ENCODE measurements around the gene ADARB2. TPM values are rescaled to one million over a fixed set of nuclear protein-coding genes. Genes with fewer than 3 reads are reported as not detected.

ADARB2 gene
- total and polyA plus RNA-seq, 7 donors, result 0.05 to 0.39 (median 0.15) TPM; not detected in 2

DNA sequence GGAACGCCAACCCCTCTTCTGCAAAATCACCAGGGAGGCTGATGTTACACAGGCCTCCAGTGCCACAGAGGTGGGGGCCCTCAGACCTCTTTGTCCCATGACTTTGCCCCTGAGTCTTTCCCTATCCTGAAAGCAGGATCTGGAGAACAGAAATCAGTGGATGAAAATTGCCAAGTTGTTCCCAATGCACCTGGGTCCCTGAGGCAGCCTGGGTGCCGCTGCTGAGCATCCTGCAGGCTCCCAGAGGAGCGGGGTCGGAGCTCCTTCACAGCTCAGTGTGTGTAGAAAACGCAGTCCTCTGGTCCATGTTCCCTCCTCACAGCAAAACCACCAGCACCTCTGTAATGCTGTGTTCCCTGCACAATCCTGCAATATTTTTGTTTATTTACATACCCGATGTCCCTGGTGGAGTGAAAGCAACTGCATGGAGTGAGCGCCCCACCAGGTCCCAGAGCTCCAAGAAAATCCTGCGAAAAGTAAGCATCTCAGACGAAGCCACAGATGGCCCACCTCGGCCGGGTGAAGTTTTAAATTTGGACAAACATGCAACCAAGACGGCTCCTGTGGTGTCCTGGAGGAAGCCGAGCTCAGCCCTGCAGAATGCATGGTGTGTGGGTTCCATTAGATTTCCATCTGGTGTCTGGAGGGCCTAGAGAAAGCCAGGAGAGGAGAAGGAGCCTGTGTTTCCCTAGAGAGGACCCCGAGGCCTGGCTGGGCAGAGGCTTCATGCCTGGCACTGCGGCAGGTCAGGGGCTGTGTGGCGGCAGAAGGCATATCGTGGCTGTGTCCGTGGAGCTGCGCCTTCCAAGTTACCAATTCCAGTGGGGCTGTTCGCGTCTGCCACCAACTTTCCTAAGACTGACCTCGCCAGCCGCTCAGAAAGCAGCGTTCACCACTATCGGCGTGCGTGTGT is 445.9 kb downstream of the ADARB2 start:
- ATAC-seq (no peak), DNase-seq (no peak)
- no peak overlapping the region for H3K4me3 ChIP-seq
- TF ChIP-seq, protein P1, sequence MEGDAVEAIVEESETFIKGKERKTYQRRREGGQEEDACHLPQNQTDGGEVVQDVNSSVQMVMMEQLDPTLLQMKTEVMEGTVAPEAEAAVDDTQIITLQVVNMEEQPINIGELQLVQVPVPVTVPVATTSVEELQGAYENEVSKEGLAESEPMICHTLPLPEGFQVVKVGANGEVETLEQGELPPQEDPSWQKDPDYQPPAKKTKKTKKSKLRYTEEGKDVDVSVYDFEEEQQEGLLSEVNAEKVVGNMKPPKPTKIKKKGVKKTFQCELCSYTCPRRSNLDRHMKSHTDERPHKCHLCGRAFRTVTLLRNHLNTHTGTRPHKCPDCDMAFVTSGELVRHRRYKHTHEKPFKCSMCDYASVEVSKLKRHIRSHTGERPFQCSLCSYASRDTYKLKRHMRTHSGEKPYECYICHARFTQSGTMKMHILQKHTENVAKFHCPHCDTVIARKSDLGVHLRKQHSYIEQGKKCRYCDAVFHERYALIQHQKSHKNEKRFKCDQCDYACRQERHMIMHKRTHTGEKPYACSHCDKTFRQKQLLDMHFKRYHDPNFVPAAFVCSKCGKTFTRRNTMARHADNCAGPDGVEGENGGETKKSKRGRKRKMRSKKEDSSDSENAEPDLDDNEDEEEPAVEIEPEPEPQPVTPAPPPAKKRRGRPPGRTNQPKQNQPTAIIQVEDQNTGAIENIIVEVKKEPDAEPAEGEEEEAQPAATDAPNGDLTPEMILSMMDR (IDR thresholded peaks at IDR 0.05), result no peak
- H3K4me1 ChIP-seq, result no peaks in the 10 kb centered on the region
- WGBS, 3 donors, result 83 to 87% (median 84%) methylated on average over 27 of the region's 27 CpGs
- no peaks in the 10 kb centered on the region for H3K9me3 ChIP-seq
- intact Hi-C loops (cut with DNase I), result no loop called here
- no peak overlapping the region for H3K27ac ChIP-seq
- peaks cover 0 to 27% (median 5%) of the 10 kb centered on the region in 3 donors for H3K27me3 ChIP-seq (ENCODE audit: insufficient read depth in 3 of 3, low read length in 2 of 3)
- H3K36me3 ChIP-seq (ENCODE audit: insufficient read depth in 1 of 2, low read depth in 1 of 2), result no peaks in the 10 kb centered on the region

DNA sequence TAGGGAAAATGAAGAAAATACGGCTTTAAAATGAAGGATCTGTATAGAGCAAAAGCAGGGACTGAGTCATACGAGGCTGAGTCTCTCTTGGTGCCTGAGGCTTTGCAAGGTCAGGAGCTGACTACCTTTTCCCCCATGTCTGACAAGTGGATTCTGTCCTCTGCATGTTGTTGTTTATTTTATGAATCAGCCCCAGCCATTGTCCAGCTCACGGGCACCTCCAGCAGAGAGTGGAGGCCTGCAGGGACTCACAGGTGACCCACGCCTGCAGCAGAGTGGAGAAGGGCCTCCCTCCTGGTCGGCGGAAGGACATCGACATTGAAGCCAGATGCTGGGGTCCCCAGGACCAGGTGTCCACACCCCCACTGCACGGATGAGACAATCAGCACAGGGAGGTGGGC is 447.3 kb downstream of the ADARB2 start:
- intact Hi-C loops (cut with DNase I), result no loop called here
- WGBS, 3 donors, result 74 to 81% (median 81%) methylated on average over 8 of the region's 8 CpGs
- ATAC-seq (no peak), DNase-seq (no peak)
- Histone ChIP-seq H3K4me3 (no peak overlapping the region), H3K27me3 (ENCODE audit: insufficient read depth in 3 of 3, low read length in 2 of 3) (peaks cover 0 to 27% (median 3%) of the 10 kb centered on the region in 3 donors), H3K36me3 (ENCODE audit: insufficient read depth in 1 of 2, low read depth in 1 of 2) (no peaks in the 10 kb centered on the region), H3K27ac (no peak overlapping the region), H3K9me3 (no peaks in the 10 kb centered on the region), H3K4me1 (no peaks in the 10 kb centered on the region)
- TF ChIP-seq, protein P1 (IDR thresholded peaks at IDR 0.05), result no peak

DNA sequence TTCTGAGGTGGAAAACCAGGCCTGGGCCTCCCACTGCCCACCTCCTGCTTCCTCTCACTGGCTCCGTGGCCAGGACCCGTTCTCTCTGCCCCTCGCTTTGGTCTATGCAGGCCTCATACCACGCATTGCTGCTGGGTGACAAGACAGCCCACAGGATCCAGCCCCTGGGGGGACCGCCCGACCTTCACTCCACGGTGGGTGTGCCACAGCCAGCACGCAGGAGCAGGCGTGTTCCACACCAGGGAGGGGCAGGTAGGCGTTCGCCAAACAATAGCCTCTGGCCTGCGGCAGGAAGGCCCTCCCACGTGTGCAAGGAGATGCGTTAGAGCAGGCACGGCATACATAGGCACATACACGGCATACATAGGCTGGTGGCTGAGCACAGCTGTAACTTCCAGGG is 447.7 kb downstream of the ADARB2 start:
- 78 to 82% (median 81%) methylated on average over 16 of the region's 16 CpGs for WGBS, 3 donors
- H3K27me3 ChIP-seq (ENCODE audit: insufficient read depth in 3 of 3, low read length in 2 of 3), result peaks cover 0 to 27% (median 4%) of the 10 kb centered on the region in 3 donors
- TF ChIP-seq, protein P1 (IDR thresholded peaks at IDR 0.05), result no peak
- no peak overlapping the region for H3K4me3 ChIP-seq
- DNase-seq (no peak), ATAC-seq (no peak)
- intact Hi-C loops (cut with DNase I), result no loop called here
- no peak overlapping the region for H3K27ac ChIP-seq
- H3K9me3 ChIP-seq, result no peaks in the 10 kb centered on the region
- no peaks in the 10 kb centered on the region for H3K4me1 ChIP-seq
- no peaks in the 10 kb centered on the region for H3K36me3 ChIP-seq (ENCODE audit: insufficient read depth in 1 of 2, low read depth in 1 of 2)

DNA sequence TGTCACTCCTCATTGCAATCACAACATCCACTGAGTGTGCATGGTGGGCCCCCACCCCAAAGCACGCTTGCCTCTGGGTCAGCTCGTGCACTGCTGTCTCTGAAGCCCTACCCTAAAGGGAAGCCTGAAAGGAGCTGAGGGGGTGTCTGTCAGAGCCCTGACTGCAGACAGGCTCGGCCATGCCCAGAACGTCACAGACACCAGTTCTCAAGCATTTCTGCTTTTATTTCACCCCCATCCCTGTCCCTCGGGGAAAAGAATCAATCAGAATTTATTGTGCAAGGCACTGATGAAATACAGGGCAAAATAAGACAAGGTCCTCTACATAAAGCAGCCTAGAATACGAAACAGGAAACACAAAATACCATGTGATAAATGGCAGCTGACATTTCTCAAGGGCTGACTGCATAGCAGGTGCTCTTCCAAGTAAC is 449.3 kb downstream of the ADARB2 start:
- TF ChIP-seq, protein P1 (IDR thresholded peaks at IDR 0.05), result no peak
- DNase-seq (no peak), ATAC-seq (no peak)
- intact Hi-C loops (cut with DNase I), result no loop called here
- WGBS, 3 donors, result 36 to 42% (median 42%) methylated on average over 6 of the region's 6 CpGs
- Histone ChIP-seq H3K4me3 (no peak overlapping the region), H3K27ac (no peak overlapping the region), H3K27me3 (ENCODE audit: insufficient read depth in 3 of 3, low read length in 2 of 3) (peaks cover 0 to 27% (median 4%) of the 10 kb centered on the region in 3 donors), H3K9me3 (no peaks in the 10 kb centered on the region), H3K36me3 (ENCODE audit: insufficient read depth in 1 of 2, low read depth in 1 of 2) (no peaks in the 10 kb centered on the region), H3K4me1 (no peaks in the 10 kb centered on the region)
